Neural cell (in vitro differentiated cells): ENCODE data around the gene PRAC1. TPM values are rescaled to one million over a fixed set of nuclear protein-coding genes. Genes with fewer than 3 reads are reported as not detected.

Experiments used
- H2AFZ ChIP-seq: fragments of 200-600, 300-800 bp; sonication (generic), shearing (Covaris generic); 2 replicates; pipeline ENCODE4 v1.6.0; 2014; ENCODE audit warnings: low read depth, mild to moderate bottlenecking, antibody characterized with exemption, low read length, moderate library complexity
- H3F3A ChIP-seq: fragments of 200-600 bp; shearing (Covaris generic); 2 replicates; pipeline ENCODE4 v1.6.1; 2016; ENCODE audit warnings: mild to moderate bottlenecking, moderate library complexity, mixed read lengths, antibody characterized with exemption, low read length; ENCODE audit not compliant: insufficient read depth, poor library complexity, severe bottlenecking
- H3K27ac ChIP-seq: fragments of 200-600, 300-800 bp; sonication (generic), shearing (Covaris generic); 2 replicates; pipeline ENCODE4 v1.5.1; 2014; ENCODE audit warnings: mild to moderate bottlenecking, low read length, moderate library complexity
- H3K27me3 ChIP-seq: fragments of 300-800, 200-600 bp; sonication (generic), shearing (Covaris generic); 2 replicates; pipeline ENCODE4 v1.6.0; 2014; ENCODE audit warnings: mild to moderate bottlenecking, low read depth, low read length, moderate library complexity; ENCODE audit not compliant: insufficient read depth
- H3K36me3 ChIP-seq: fragments of 300-800, 200-600 bp; sonication (generic), shearing (Covaris generic); 2 replicates; pipeline ENCODE4 v1.5.1; 2014; ENCODE audit warnings: mild to moderate bottlenecking, antibody characterized with exemption, low read length, moderate library complexity; ENCODE audit not compliant: insufficient read depth
- H3K4me2 ChIP-seq: fragments of 300-800, 200-600 bp; sonication (generic), shearing (Covaris generic); 2 replicates; pipeline ENCODE4 v1.6.0; 2014; ENCODE audit warnings: mild to moderate bottlenecking, low read length
- H3K4me3 ChIP-seq: fragments of 300-800, 200-600 bp; sonication (generic), shearing (Covaris generic); 2 replicates; pipeline ENCODE4 v1.5.1; 2014; ENCODE audit warnings: mild to moderate bottlenecking, low read length, moderate library complexity
- H3K79me2 ChIP-seq: fragments of 200-600 bp; shearing (Covaris generic); replicated peaks from 2 replicates; pipeline ENCODE4 v1.6.0; 2014; ENCODE audit warnings: mild to moderate bottlenecking, low read length, moderate library complexity; ENCODE audit not compliant: insufficient read depth
- H3K9ac ChIP-seq: fragments of 300-800, 200-600 bp; sonication (generic), shearing (Covaris generic); 2 replicates; pipeline ENCODE4 v1.6.1; 2016; ENCODE audit warnings: mild to moderate bottlenecking, low read length, mixed read lengths
- H3K9me2 ChIP-seq: fragments of 200-600 bp; shearing (Covaris generic); 2 replicates; pipeline ENCODE4 v1.6.1; 2016; ENCODE audit warnings: mild to moderate bottlenecking, low read length, mixed read lengths; ENCODE audit not compliant: insufficient read depth
- H3K9me3 ChIP-seq: fragments of 200-600, 300-800 bp; sonication (generic), shearing (Covaris generic); 2 replicates; pipeline ENCODE4 v1.6.1; 2016; ENCODE audit warnings: mild to moderate bottlenecking, mixed run types, low read length, moderate library complexity, mixed read lengths
- H4K20me1 ChIP-seq: fragments of 200-600 bp; shearing (Covaris generic); 2 replicates; pipeline ENCODE4 v1.6.1; 2016; ENCODE audit warnings: mild to moderate bottlenecking, mixed run types; ENCODE audit not compliant: insufficient read depth
- EP300 ChIP-seq: fragments of 450-650 bp; conservative IDR thresholded peaks from 2 replicates; pipeline ENCODE4 v1.6.1; 2014; ENCODE audit warnings: antibody characterized with exemption, mild to moderate bottlenecking, moderate library complexity; ENCODE audit not compliant: poor library complexity, severe bottlenecking
- EZH2 ChIP-seq: fragments of 200-600, 300-800 bp; shearing (Covaris generic), sonication (generic); IDR thresholded peaks from 2 replicates; pipeline ENCODE4 v1.6.1; 2014; ENCODE audit warnings: antibody characterized with exemption, low read length, borderline replicate concordance, mild to moderate bottlenecking; ENCODE audit not compliant: insufficient read depth, poor library complexity, severe bottlenecking
- MXI1 ChIP-seq: fragments of 450-650 bp; conservative IDR thresholded peaks from 2 replicates; pipeline ENCODE4 v1.6.1; 2014; ENCODE audit warnings: antibody characterized with exemption, mild to moderate bottlenecking; ENCODE audit not compliant: poor library complexity, severe bottlenecking
- POLR2AphosphoS5 ChIP-seq: IDR thresholded peaks from 2 replicates; pipeline ENCODE4 v1.6.1; 2012
- RAD21 ChIP-seq: fragments of 450-650 bp; conservative IDR thresholded peaks from 2 replicates; pipeline ENCODE4 v1.6.1; 2014; ENCODE audit warnings: antibody characterized with exemption, mild to moderate bottlenecking, moderate library complexity
- SMC3 ChIP-seq: fragments of 450-650 bp; conservative IDR thresholded peaks from 2 replicates; pipeline ENCODE4 v1.6.1; 2014; ENCODE audit warnings: antibody characterized with exemption, mild to moderate bottlenecking, moderate library complexity; ENCODE audit not compliant: poor library complexity
- TAF1 ChIP-seq: IDR thresholded peaks from 2 replicates; pipeline ENCODE4 v1.6.1; 2012; ENCODE audit warnings: low read depth
- polyA plus RNA-seq: library from polyadenylated mRNA; depleted of rRNA; stranded (reverse); fragments of >200 nt; gene quantifications from 2 replicates; pipeline ENCODE4 v1.2.3, GENCODE V29; 2014
- TF ChIP-seq, protein P1 (sequence below): IDR thresholded peaks from 2 replicates; pipeline ENCODE4 v1.6.1; 2012; ENCODE audit warnings: borderline replicate concordance
- TF ChIP-seq, protein P2 (sequence below): fragments of 450-650 bp; IDR thresholded peaks from 2 replicates; pipeline ENCODE4 v1.5.1; 2014; ENCODE audit warnings: antibody characterized with exemption, mild to moderate bottlenecking, moderate library complexity; ENCODE audit not compliant: poor library complexity, severe bottlenecking

The PRAC1 gene
- polyA plus RNA-seq, 1 donor from 2014 or later = not detected

DNA sequence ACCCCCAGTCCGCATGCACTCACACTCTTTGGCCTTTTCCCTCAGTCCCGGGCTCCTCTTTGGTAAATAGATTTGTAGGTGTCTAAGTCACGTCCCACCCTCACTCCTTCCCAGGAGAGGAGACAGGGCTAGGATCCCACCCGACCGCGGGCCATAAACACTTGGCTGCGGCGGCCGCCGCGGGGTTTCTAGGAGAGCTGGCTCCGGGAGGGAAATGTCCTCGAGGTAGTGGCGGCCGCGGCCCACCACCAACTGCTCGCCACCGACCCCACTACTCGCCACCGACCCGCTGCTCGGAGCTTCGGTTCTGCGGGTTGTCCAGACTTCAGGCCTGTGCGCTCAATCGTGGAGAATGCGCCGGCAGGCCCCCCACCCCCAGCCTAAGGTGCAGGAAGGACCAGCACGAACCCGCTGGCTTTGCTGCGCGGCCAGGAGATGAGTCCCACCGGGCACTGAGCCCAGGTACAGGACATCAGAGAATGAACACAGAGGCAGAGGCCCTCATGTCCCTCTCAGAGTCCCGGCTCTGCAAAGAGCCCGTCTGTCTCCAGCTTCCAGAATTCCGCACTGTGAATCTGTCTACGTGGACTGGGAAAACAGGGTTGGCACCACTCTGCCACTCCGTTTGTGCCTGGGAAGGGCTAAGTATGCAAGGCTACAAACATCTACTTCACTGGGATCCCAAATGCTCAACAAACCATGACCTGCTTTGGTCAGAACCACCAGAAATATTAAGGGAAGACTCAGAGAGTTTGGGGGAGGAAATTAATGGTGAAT lies 3.2 kb upstream of the PRAC1 start:
- H3K9me3 ChIP-seq = peaks cover 4% of the 10 kb centered on the region
- H3K9ac ChIP-seq = no peak overlapping the region
- H3K27ac ChIP-seq = no peak overlapping the region
- no peak overlapping the region for H3K4me2 ChIP-seq
- H3K4me3 ChIP-seq = no peak overlapping the region
- no peak overlapping the region for H2AFZ ChIP-seq
- no peaks in the 10 kb centered on the region for H4K20me1 ChIP-seq
- no peaks in the 10 kb centered on the region for H3K36me3 ChIP-seq
- no peaks in the 10 kb centered on the region for H3K79me2 ChIP-seq
- no peaks in the 10 kb centered on the region for H3F3A ChIP-seq
- TF ChIP-seq SMC3 (no peak), POLR2AphosphoS5 (no peak), EZH2 (no peak)
- TF ChIP-seq, protein P1, sequence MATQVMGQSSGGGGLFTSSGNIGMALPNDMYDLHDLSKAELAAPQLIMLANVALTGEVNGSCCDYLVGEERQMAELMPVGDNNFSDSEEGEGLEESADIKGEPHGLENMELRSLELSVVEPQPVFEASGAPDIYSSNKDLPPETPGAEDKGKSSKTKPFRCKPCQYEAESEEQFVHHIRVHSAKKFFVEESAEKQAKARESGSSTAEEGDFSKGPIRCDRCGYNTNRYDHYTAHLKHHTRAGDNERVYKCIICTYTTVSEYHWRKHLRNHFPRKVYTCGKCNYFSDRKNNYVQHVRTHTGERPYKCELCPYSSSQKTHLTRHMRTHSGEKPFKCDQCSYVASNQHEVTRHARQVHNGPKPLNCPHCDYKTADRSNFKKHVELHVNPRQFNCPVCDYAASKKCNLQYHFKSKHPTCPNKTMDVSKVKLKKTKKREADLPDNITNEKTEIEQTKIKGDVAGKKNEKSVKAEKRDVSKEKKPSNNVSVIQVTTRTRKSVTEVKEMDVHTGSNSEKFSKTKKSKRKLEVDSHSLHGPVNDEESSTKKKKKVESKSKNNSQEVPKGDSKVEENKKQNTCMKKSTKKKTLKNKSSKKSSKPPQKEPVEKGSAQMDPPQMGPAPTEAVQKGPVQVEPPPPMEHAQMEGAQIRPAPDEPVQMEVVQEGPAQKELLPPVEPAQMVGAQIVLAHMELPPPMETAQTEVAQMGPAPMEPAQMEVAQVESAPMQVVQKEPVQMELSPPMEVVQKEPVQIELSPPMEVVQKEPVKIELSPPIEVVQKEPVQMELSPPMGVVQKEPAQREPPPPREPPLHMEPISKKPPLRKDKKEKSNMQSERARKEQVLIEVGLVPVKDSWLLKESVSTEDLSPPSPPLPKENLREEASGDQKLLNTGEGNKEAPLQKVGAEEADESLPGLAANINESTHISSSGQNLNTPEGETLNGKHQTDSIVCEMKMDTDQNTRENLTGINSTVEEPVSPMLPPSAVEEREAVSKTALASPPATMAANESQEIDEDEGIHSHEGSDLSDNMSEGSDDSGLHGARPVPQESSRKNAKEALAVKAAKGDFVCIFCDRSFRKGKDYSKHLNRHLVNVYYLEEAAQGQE = no peak
- TF ChIP-seq, protein P2, sequence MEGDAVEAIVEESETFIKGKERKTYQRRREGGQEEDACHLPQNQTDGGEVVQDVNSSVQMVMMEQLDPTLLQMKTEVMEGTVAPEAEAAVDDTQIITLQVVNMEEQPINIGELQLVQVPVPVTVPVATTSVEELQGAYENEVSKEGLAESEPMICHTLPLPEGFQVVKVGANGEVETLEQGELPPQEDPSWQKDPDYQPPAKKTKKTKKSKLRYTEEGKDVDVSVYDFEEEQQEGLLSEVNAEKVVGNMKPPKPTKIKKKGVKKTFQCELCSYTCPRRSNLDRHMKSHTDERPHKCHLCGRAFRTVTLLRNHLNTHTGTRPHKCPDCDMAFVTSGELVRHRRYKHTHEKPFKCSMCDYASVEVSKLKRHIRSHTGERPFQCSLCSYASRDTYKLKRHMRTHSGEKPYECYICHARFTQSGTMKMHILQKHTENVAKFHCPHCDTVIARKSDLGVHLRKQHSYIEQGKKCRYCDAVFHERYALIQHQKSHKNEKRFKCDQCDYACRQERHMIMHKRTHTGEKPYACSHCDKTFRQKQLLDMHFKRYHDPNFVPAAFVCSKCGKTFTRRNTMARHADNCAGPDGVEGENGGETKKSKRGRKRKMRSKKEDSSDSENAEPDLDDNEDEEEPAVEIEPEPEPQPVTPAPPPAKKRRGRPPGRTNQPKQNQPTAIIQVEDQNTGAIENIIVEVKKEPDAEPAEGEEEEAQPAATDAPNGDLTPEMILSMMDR = no peak
- no peaks in the 10 kb centered on the region for H3K9me2 ChIP-seq
- peaks cover 100% of the 10 kb centered on the region for H3K27me3 ChIP-seq

GRCh38 chr17:48725004-48725287 lies 2.6 kb upstream of the PRAC1 start:
- Histone ChIP-seq H4K20me1 (no peaks in the 10 kb centered on the region), H3K36me3 (no peaks in the 10 kb centered on the region), H3F3A (no peaks in the 10 kb centered on the region), H3K79me2 (no peaks in the 10 kb centered on the region), H3K27me3 (peaks cover 100% of the 10 kb centered on the region), H3K9ac (no peak overlapping the region), H3K9me3 (peaks cover 4% of the 10 kb centered on the region), H3K4me2 (no peak overlapping the region), H2AFZ (no peak overlapping the region), H3K9me2 (no peaks in the 10 kb centered on the region), H3K27ac (no peak overlapping the region), H3K4me3 (no peak overlapping the region)
- no peak for TF ChIP-seq RAD21
- TF ChIP-seq TAF1 = no peak
- no peak for TF ChIP-seq SMC3
- TF ChIP-seq, protein P1 = no peak
- TF ChIP-seq MXI1 = no peak
- TF ChIP-seq EZH2 = no peak
- TF ChIP-seq, protein P2 = no peak
- TF ChIP-seq POLR2AphosphoS5 = no peak
- TF ChIP-seq EP300 = no peak
